ENCODE data around the gene PRKAG3.

Gene PRKAG3

DNA sequence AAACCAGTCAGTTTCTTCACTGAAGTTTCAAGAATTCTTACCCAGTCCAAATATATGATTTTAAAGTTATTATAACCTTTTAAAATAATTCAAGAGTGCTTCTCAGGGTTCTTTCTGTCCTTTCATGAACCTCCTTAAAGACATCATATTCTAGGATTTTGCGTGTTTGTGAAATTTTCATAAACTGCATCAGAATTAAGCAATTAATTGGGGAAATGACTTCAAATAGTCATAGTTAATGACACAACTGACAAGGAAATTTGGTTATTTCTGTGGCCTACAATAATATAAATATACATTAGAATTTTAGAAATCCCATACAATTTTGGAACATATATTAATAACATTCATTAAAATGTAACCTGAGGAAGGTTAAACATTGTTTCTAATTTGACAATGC is 39.2 kb downstream of the PRKAG3 start:
- Histone ChIP-seq H3K27me3 (no peaks in the 10 kb centered on the region), H3K9me3 (no peaks in the 10 kb centered on the region), H3K36me3 (no peaks in the 10 kb centered on the region), H3K4me3 (ENCODE audit: low read depth, low read length) (no peak overlapping the region), H3K4me1 (no peaks in the 10 kb centered on the region)
- TF ChIP-seq, protein P1, sequence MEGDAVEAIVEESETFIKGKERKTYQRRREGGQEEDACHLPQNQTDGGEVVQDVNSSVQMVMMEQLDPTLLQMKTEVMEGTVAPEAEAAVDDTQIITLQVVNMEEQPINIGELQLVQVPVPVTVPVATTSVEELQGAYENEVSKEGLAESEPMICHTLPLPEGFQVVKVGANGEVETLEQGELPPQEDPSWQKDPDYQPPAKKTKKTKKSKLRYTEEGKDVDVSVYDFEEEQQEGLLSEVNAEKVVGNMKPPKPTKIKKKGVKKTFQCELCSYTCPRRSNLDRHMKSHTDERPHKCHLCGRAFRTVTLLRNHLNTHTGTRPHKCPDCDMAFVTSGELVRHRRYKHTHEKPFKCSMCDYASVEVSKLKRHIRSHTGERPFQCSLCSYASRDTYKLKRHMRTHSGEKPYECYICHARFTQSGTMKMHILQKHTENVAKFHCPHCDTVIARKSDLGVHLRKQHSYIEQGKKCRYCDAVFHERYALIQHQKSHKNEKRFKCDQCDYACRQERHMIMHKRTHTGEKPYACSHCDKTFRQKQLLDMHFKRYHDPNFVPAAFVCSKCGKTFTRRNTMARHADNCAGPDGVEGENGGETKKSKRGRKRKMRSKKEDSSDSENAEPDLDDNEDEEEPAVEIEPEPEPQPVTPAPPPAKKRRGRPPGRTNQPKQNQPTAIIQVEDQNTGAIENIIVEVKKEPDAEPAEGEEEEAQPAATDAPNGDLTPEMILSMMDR (IDR thresholded peaks at IDR 0.05; ENCODE audit: low read depth, low read length): no peak
- DNase-seq: no peak

DNA sequence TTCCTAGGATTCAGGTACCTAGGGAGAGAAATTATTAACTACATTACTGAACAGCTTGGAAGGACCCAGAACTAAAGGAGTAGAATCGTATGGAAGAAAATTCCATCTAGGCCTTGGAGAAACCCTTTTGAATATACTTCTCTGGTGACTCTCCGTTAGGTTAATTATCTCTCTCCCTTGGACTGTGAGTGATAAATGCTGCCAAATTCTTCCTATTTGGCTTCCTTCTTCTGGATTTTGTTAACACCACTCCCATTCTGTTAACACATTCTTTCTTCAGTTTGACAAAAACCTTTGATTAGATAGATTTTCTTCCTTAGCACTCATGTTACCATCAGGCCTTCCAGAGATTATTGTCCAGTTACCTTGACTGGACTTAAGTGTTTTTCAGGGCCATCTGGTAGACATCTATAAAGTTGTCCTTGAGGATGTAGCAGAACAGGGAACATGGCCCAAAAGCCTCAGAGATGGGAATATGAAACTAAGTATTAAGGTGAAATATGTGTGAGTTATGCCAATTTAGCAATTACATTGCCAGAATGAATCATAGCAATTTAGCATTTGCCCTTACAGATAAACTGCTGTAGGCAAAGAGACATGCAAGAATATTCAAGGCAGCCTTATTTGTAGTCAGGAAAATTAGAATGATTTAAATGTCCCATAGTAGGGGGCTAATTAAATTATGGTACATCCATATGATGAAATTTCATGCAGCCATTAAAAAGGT is 42.9 kb downstream of the PRKAG3 start:
- no peaks in the 10 kb centered on the region for H3K27me3 ChIP-seq
- no peak overlapping the region for H3K4me3 ChIP-seq (ENCODE audit: low read depth, low read length)
- H3K9me3 ChIP-seq: no peaks in the 10 kb centered on the region
- no peaks in the 10 kb centered on the region for H3K4me1 ChIP-seq
- DNase-seq: no peak
- TF ChIP-seq, protein P1 (IDR thresholded peaks at IDR 0.05; ENCODE audit: low read depth, low read length): no peak
- H3K36me3 ChIP-seq: no peaks in the 10 kb centered on the region

DNA sequence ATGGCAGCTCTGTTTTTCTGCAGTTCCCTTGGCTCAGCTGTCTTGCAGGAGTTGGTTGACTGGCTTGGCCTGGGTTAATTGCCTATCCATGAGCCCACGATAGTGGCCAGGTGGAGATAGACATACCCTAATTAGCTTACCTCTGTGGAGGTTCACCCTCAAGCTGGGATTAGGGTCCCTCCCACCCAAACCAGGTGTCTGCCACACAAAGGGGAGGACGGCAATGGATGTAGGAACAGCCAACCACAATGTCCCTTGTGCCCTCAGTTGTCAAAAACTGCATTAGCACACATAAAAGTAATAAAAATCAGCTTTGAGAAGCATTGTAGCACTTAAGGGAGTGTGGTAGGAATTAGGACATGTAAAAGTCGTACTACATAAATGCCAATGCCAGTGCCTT is 45.5 kb downstream of the PRKAG3 start:
- Histone ChIP-seq H3K4me1 (no peaks in the 10 kb centered on the region), H3K9me3 (no peaks in the 10 kb centered on the region), H3K36me3 (no peaks in the 10 kb centered on the region), H3K27me3 (no peaks in the 10 kb centered on the region), H3K4me3 (ENCODE audit: low read depth, low read length) (no peak overlapping the region)
- TF ChIP-seq, protein P1 (IDR thresholded peaks at IDR 0.05; ENCODE audit: low read depth, low read length): no peak
- DNase-seq: no peak

DNA sequence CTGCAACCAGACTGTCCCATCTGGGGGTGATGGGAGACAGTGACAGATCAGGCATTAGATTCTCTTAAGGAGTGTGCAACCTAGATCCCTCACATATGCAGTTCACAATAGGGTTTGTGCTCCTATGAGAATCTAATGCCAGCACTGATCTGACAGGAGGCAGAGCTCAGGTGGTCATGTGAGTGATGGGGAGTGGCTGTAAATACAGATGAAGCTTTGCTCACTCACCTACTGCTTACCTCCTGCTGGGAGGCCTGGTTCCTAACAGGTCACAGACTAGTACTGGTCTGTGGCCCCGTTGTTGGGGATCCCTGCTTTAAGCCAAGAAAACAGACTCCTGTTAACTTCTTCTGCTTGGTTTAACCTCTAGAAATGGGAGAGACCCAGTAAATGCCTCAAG is 46.5 kb downstream of the PRKAG3 start:
- TF ChIP-seq, protein P1 (IDR thresholded peaks at IDR 0.05; ENCODE audit: low read depth, low read length): no peak
- DNase-seq: no peak
- H3K4me1 ChIP-seq: no peaks in the 10 kb centered on the region
- no peaks in the 10 kb centered on the region for H3K27me3 ChIP-seq
- H3K4me3 ChIP-seq (ENCODE audit: low read depth, low read length): no peak overlapping the region
- no peaks in the 10 kb centered on the region for H3K36me3 ChIP-seq
- no peaks in the 10 kb centered on the region for H3K9me3 ChIP-seq

DNA sequence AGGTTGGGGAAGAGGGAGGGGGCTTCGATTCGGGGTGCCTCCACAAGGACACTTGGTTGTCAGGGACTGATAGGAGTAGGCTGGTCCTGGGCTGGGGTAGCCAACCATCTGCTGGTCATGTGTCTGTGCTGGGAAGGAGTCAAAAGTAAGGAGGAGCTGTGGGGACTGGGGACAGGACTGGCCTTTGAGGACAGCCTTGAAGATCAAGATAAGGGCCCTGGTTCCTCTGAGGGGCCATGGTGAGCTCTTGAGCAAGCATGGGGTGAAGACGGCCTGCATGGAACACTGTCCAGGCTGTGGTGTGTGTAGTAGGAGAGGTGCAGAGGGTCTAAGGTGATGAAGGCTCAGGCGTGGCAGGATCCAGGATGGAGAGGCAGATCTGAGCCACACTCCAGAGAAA is 47.9 kb downstream of the PRKAG3 start:
- H3K4me1 ChIP-seq: no peaks in the 10 kb centered on the region
- TF ChIP-seq, protein P1 (IDR thresholded peaks at IDR 0.05; ENCODE audit: low read depth, low read length): no peak
- no peaks in the 10 kb centered on the region for H3K27me3 ChIP-seq
- H3K9me3 ChIP-seq: no peaks in the 10 kb centered on the region
- H3K36me3 ChIP-seq: no peaks in the 10 kb centered on the region
- DNase-seq: no peak
- H3K4me3 ChIP-seq (ENCODE audit: low read depth, low read length): no peak overlapping the region

DNA sequence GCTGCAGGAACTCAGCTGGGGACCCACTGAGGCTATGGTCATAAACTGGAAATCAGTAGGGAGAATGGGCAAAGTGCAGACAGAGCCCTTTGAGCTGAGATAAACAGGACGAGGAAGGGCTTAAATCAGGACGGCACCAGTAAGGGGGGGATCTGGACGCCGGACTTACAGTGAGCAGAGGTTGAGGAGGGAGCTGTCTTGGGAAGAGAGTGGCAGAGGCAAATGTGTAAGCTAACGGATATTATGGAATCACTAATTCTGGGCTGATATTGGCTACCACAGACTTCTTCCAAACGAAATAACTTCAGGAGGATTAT is 49.1 kb downstream of the PRKAG3 start:
- no peak for DNase-seq
- no peak overlapping the region; the same call in 1 of the 2 replicates for H3K4me3 ChIP-seq (ENCODE audit: low read depth, low read length)

More for the DNA sequence above, 49.1 kb downstream of the PRKAG3 start:
- TF ChIP-seq, protein P1 (IDR thresholded peaks at IDR 0.05; ENCODE audit: low read depth, low read length): no peak
- Histone ChIP-seq H3K27me3 (no peaks in the 10 kb centered on the region), H3K36me3 (no peaks in the 10 kb centered on the region), H3K9me3 (peaks cover 4% of the 10 kb centered on the region), H3K4me1 (no peaks in the 10 kb centered on the region)
